PC-9 (cell line): Measurements from ENCODE around the gene PSMD3. TPM values are rescaled to one million over a fixed set of nuclear protein-coding genes. Genes with fewer than 3 reads are reported as not detected.

Experiments
- BruUV-seq: library from RNA; stranded (reverse); fragments of 400-500 nt; replicated peaks from 2 replicates; lab custom pipeline; 2021; lab: Mats Ljungman, UMichigan
- CTCF ChIA-PET: fragments of 300-600 bp; sonication (Branson Sonifier 250); formaldehyde crosslinking; loops from one replicate; lab custom pipeline; 2022; ENCODE audit warnings: antibody characterized with exemption; lab: Charles Lee
- POLR2A ChIA-PET: fragments of 300-600 bp; sonication (Branson Sonifier 250); formaldehyde crosslinking; loops from one replicate; lab custom pipeline; 2022; ENCODE audit warnings: antibody characterized with exemption; ENCODE audit not compliant: unreplicated experiment; lab: Charles Lee
- DNase-seq, 2 experiments: peaks; one replicate each; pipeline versions ENCODE4 v3.0.0 to v3.0.0-alpha.2; 2015 to 2022; ENCODE audit warnings: mixed read lengths in 1 of 2
- H2AFZ ChIP-seq: fragments of 200-600 bp; sonication (generic); 2 replicates; pipeline ENCODE4 v1.8.1; 2017; ENCODE audit warnings: antibody characterized with exemption
- H3F3A ChIP-seq: fragments of 200-600 bp; sonication (generic); 2 replicates; pipeline ENCODE4 v1.8.1; 2017; ENCODE audit warnings: antibody characterized with exemption, mild to moderate bottlenecking, low read depth; ENCODE audit not compliant: insufficient read depth
- H3K27ac ChIP-seq: fragments of 200-600 bp; sonication (generic); 2 replicates; pipeline ENCODE4 v1.6.1; 2016; ENCODE audit warnings: mixed run types
- H3K27me3 ChIP-seq: fragments of 200-600 bp; sonication (generic); 2 replicates; pipeline ENCODE4 v1.6.1; 2016; ENCODE audit warnings: low read depth, mixed run types; ENCODE audit not compliant: insufficient read depth
- H3K36me3 ChIP-seq: fragments of 200-600 bp; sonication (generic); 2 replicates; pipeline ENCODE4 v1.6.1; 2016; ENCODE audit warnings: low read depth, mixed run types
- H3K4me1 ChIP-seq: fragments of 200-600 bp; sonication (generic); replicated peaks from 2 replicates; pipeline ENCODE4 v1.6.1; 2016; ENCODE audit warnings: mixed run types; ENCODE audit not compliant: insufficient read depth
- H3K4me2 ChIP-seq: fragments of 200-600 bp; sonication (generic); 2 replicates; pipeline ENCODE4 v1.6.1; 2017; ENCODE audit warnings: mixed run types
- H3K4me3 ChIP-seq: fragments of 200-600 bp; sonication (generic); 2 replicates; pipeline ENCODE4 v1.6.1; 2016; ENCODE audit warnings: mixed run types
- H3K79me2 ChIP-seq: fragments of 200-600 bp; sonication (generic); 2 replicates; pipeline ENCODE4 v1.6.1; 2017; ENCODE audit warnings: low read depth, mixed run types
- H3K9me2 ChIP-seq: fragments of 200-600 bp; sonication (generic); 2 replicates; pipeline ENCODE4 v1.8.1; 2017; ENCODE audit warnings: mild to moderate bottlenecking; ENCODE audit not compliant: insufficient read depth
- H3K9me3 ChIP-seq: fragments of 200-600 bp; sonication (generic); 2 replicates; pipeline ENCODE4 v1.8.1; 2016; ENCODE audit warnings: low read depth; ENCODE audit not compliant: insufficient read depth
- H4K20me1 ChIP-seq: fragments of 200-600 bp; sonication (generic); 2 replicates; pipeline ENCODE4 v1.8.1; 2017; ENCODE audit not compliant: insufficient read depth
- EZH2 ChIP-seq: fragments of 200-600 bp; sonication (generic); IDR thresholded peaks from 2 replicates; pipeline ENCODE4 v1.8.0; 2017; ENCODE audit warnings: antibody characterized with exemption, low read depth
- intact Hi-C: fragments of 100-400 bp; cut with micrococcal nuclease; formaldehyde crosslinking; loops from one replicate; pipeline ENCODE4 v1.10.0; 2022; ENCODE audit not compliant: unreplicated experiment
- total RNA-seq: library from RNA; stranded (reverse); gene quantifications from 2 replicates; pipeline ENCODE4 v1.2.3, GENCODE V29; 2021
- TF ChIP-seq, protein P1 (sequence below): fragments of 200-600 bp; sonication (generic); conservative IDR thresholded peaks from 2 replicates; pipeline ENCODE4 v1.6.1; 2017; ENCODE audit warnings: mixed run types, antibody characterized with exemption, mild to moderate bottlenecking, moderate library complexity

The PSMD3 gene
- total RNA-seq, 1 experiment from 2014 or later, result 130 TPM

DNA sequence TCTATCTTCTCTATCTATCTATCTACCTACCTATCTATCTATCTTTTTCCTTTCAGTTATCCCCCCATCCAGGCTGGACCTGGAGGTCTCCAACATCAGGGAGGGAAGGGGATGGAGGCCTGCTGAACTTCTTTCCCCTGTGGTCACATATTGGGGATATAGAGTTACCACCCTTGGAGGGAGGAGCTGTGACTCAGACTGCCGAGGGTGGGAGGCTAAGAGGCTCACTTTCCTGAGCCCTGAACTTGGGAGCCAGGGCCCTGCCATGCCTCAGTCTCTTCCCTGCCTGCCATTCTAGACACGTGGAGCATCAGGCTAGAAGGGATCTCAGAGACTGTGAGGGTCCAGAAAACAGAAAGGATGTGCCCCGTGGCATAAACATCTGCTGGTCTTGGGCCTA lies 44.7 kb upstream of the PSMD3 start:
- H2AFZ ChIP-seq, result no peak overlapping the region
- ChIA-PET CTCF (no interaction called here), POLR2A (no interaction called here)
- H3K36me3 ChIP-seq, result no peaks in the 10 kb centered on the region
- no peak overlapping the region for H3K4me3 ChIP-seq
- no peaks in the 10 kb centered on the region for H3K9me3 ChIP-seq
- DNase-seq, result no peak
- no peak for TF ChIP-seq EZH2
- TF ChIP-seq, protein P1, sequence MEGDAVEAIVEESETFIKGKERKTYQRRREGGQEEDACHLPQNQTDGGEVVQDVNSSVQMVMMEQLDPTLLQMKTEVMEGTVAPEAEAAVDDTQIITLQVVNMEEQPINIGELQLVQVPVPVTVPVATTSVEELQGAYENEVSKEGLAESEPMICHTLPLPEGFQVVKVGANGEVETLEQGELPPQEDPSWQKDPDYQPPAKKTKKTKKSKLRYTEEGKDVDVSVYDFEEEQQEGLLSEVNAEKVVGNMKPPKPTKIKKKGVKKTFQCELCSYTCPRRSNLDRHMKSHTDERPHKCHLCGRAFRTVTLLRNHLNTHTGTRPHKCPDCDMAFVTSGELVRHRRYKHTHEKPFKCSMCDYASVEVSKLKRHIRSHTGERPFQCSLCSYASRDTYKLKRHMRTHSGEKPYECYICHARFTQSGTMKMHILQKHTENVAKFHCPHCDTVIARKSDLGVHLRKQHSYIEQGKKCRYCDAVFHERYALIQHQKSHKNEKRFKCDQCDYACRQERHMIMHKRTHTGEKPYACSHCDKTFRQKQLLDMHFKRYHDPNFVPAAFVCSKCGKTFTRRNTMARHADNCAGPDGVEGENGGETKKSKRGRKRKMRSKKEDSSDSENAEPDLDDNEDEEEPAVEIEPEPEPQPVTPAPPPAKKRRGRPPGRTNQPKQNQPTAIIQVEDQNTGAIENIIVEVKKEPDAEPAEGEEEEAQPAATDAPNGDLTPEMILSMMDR, result no peak
- H4K20me1 ChIP-seq, result no peaks in the 10 kb centered on the region
- H3K79me2 ChIP-seq, result no peaks in the 10 kb centered on the region
- H3K27me3 ChIP-seq, result no peaks in the 10 kb centered on the region
- no peak overlapping the region for H3K27ac ChIP-seq
- no peaks in the 10 kb centered on the region for H3K9me2 ChIP-seq
- no peak overlapping the region for H3K4me2 ChIP-seq
- no TSS peak for BruUV-seq
- H3K4me1 ChIP-seq, result no peaks in the 10 kb centered on the region
- intact Hi-C loops, result no loop called here
- peaks cover 4% of the 10 kb centered on the region; the same call in 1 of the 2 replicates for H3F3A ChIP-seq

DNA sequence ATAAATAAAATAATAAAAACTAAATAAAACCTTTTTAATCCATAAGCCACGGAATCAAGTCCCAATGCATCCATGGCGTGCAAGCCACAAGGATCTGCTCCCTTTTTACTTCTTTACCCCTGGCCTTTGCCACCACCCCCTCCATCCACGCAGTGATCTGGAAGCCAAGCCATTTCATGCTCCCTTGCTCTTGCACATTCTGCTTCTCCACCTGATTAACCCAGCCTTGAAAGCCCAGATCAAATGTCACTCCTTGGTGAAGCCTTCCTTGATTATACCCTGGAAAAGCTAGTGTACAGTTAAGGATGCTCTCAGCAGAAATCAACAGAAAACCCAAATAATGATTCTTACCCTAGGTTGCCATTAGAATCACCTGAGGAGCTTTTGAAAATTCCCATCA lies 43.2 kb upstream of the PSMD3 start:
- TF ChIP-seq, protein P1, result no peak
- TF ChIP-seq EZH2, result no peak
- CTCF ChIA-PET, result no interaction called here
- POLR2A ChIA-PET, result no interaction called here

DNA sequence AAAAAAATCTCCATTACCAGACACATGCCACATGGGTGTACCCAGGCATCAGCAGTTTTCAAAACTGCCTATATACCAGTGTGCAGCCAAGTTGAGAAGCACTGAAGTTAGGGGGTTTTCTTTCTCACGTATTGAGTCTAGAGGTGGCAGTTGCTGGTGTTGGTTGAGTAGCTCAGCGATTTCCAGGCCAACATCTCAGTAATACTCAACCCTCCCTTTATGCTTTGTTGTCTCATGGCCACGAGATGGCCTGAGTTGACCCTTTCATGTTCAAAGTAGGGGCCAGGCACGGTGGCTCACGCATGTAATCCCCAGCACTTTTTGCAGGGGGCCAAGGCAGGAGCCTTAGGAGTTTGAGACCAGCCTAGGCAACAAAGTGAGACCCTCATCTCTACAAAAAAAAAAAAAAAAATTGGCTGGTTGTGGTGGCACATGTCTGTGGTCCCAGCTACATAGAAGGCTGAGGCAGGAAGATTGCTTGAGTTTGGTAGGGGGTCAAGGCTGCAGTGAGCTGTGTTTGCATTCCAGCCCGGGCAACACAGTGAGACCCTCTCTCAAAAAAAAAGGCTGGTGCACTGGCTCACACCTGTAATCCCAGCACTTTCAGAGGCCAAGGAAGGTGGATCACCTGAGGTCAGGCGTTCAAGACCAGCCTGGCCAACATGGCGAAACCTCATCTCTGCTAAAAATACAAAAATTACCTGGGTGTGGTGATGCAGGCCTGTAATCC lies 42.3 kb upstream of the PSMD3 start:
- intact Hi-C loops, result no loop called here
- Histone ChIP-seq H4K20me1 (no peaks in the 10 kb centered on the region), H3K79me2 (no peaks in the 10 kb centered on the region), H3K9me2 (no peaks in the 10 kb centered on the region), H3K36me3 (no peaks in the 10 kb centered on the region), H3K4me3 (no peak overlapping the region), H3F3A (peaks cover 4% of the 10 kb centered on the region; the same call in 1 of the 2 replicates), H3K4me1 (no peaks in the 10 kb centered on the region), H2AFZ (no peak overlapping the region), H3K9me3 (no peaks in the 10 kb centered on the region), H3K27me3 (no peaks in the 10 kb centered on the region), H3K27ac (no peak overlapping the region), H3K4me2 (no peak overlapping the region)
- no TSS peak for BruUV-seq
- TF ChIP-seq, protein P1, result no peak
- no peak for TF ChIP-seq EZH2
- ChIA-PET POLR2A (no interaction called here), CTCF (no interaction called here)
- no peak for DNase-seq

More for the DNA sequence above, 43.2 kb upstream of the PSMD3 start:
- Histone ChIP-seq H3F3A (peaks cover 4% of the 10 kb centered on the region; the same call in 1 of the 2 replicates), H2AFZ (no peak overlapping the region), H3K4me1 (no peaks in the 10 kb centered on the region), H3K27ac (no peak overlapping the region), H3K4me3 (no peak overlapping the region), H3K9me2 (no peaks in the 10 kb centered on the region), H3K9me3 (no peaks in the 10 kb centered on the region), H3K27me3 (no peaks in the 10 kb centered on the region), H3K79me2 (no peaks in the 10 kb centered on the region), H3K36me3 (no peaks in the 10 kb centered on the region), H4K20me1 (no peaks in the 10 kb centered on the region), H3K4me2 (no peak overlapping the region)
- no peak for DNase-seq
- no TSS peak for BruUV-seq
- intact Hi-C loops, result no loop called here
